HEK293 (cell line): ENCODE data around the gene SLC11A2.

Experiments used
- ZFP37 ChIP-seq: fragments of 450-650 bp; formaldehyde crosslinking; IDR thresholded peaks from 2 replicates; pipeline ENCODE4 v1.5.1; 2016; ENCODE audit warnings: missing biosample characterization, missing genetic modification characterization
- ZNF114 ChIP-seq: fragments of 450-650 bp; formaldehyde crosslinking; IDR thresholded peaks from 2 replicates; pipeline ENCODE4 v1.5.0; 2017; ENCODE audit warnings: missing biosample characterization, missing genetic modification characterization

DNA sequence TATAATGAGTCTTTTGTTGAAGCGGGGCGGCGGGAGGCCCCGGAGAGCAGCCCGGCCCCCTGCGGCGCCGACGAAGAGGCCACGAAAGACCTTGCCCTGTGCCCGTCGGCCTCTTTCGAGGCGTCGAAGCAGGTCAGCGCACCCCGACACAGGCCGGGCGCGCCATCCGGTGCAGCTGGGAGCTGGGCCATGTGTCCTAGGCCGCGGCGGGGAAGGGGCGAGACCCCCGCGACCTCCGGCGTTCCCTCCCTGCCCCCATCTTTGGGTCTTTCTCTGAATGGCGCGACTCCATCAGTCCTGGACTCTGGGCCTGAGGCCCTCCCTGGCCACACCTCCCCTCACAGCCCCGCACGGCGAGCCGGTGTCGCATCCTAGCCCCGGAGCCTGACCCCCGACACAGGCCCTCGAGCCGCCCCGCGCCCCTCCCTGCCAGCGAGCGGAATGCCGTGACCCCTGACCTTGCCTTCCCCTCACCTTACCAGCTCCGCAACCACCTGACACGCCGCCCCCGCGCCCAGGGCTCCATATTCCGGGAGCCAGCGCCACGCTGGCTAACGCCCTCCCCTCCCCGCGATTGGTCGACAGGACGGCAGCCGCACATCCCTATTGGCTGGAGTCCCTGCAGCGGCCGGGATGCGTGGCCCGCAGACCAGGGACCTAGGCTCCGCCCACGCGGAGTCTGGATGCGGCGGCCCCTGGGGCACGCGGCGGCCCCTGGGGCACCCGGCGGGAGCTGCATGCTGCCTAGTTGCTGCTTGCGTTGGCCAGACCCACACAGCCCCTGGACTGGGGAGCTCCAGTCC is at the start of gene SLC11A2:
- TF ChIP-seq ZFP37 (tag by site-specific recombination) (no peak; the same call in none of the 2 replicates), ZNF114 (tag by site-specific recombination) (no peak)
